Uterus (tissue), 4 donors: ENCODE data around the gene MAP7D1. TPM values are rescaled to one million over a fixed set of nuclear protein-coding genes. Genes with fewer than 3 reads are reported as not detected.
A peak's percentile ranks its signal among the peaks of the same experiment; 100 is the strongest.
"Not testable (repeated sequence)": the region's sequence is repeated elsewhere in the genome, so short reads cannot be mapped to it uniquely, and the experiment has no call there.

Source experiments
- DNase-seq, 2 donors: peaks; one replicate each; pipeline ENCODE4 v3.0.0-alpha.2; 2019 to 2020
- H3K27ac ChIP-seq, 2 donors: fragments of 200-600 bp; sonication (generic); 1 replicate in 1 of 2; 2 replicates in 1 of 2; pipeline ENCODE4 v1.5.1; 2016 to 2018
- H3K27me3 ChIP-seq, 2 donors: fragments of 200-600 bp; sonication (generic); one replicate each; pipeline ENCODE4 v1.5.1; 2018 to 2019; ENCODE audit warnings: control low read depth in 1 of 2
- H3K36me3 ChIP-seq, 2 donors: fragments of 200-600 bp; sonication (generic); one replicate each; pipeline ENCODE4 v1.5.1; 2019; ENCODE audit warnings: control low read depth in 1 of 2
- H3K4me1 ChIP-seq, 2 donors: fragments of 200-600 bp; sonication (generic); one replicate each; pipeline ENCODE4 v1.5.1; 2018 to 2019; ENCODE audit warnings: control low read depth in 1 of 2
- H3K4me3 ChIP-seq, 2 donors: fragments of 200-600 bp; sonication (generic); 1 replicate in 1 of 2; 2 replicates in 1 of 2; pipeline ENCODE4 v1.5.1; 2018 to 2019; ENCODE audit warnings: mild to moderate bottlenecking in 1 of 2
- H3K9me3 ChIP-seq, 2 donors: fragments of 200-600 bp; sonication (generic); one replicate each; pipeline ENCODE4 v1.5.1; 2019; ENCODE audit warnings: control low read depth in 1 of 2
- CTCF ChIP-seq, 4 experiments: fragments of 200-600 bp in 2 of 4; fragments of 450-650 bp in 2 of 4; sonication (generic) in 2 of 4; IDR thresholded peaks; one replicate each; pipeline ENCODE4 v1.5.1; 2016 to 2019; ENCODE audit warnings: antibody characterized with exemption in 4 of 4, mild to moderate bottlenecking in 2 of 4, moderate library complexity in 1 of 4
- POLR2A ChIP-seq, 2 donors: fragments of 450-650 bp; IDR thresholded peaks; one replicate each; pipeline ENCODE4 v1.6.1; 2016; ENCODE audit warnings: antibody characterized with exemption in 2 of 2, mild to moderate bottlenecking in 1 of 2, moderate library complexity in 1 of 2
- intact Hi-C: fragments of 100-400 bp; cut with DNase I; formaldehyde crosslinking; loops from one replicate; pipeline ENCODE4 v1.15.1; 2023; ENCODE audit warnings: low total_unique reads
- small RNA-seq: library from RNA; depleted of rRNA; stranded (forward); fragments of <200 nt; gene quantifications from one replicate; pipeline ENCODE3, GENCODE V24; 2016
- total RNA-seq, 4 donors: library from RNA; depleted of rRNA in 3 of 4; stranded (reverse); fragments of >200 nt in 3 of 4; gene quantifications; one replicate each; pipeline versions ENCODE4 v1.1.0 to v1.2.4, GENCODE V29; 2014 to 2023
- donor health status: DM: yes; HTN: yes; CAD: no.

The MAP7D1 gene
- total RNA-seq, 4 donors from 2014 or later, result 53.5 to 115 (median 77.3) TPM

GRCh38 chr1:36223996-36224536 lies 68.1 kb downstream of the MAP7D1 start, which contains the start of gene THRAP3:
Gene THRAP3, plus strand, starts transcription at chr1:36224443. Its CDS starts 58,121 bp downstream, at chr1:36282564.
- H3K4me1 ChIP-seq, result peaks cover 8 to 14% of the 10 kb centered on the region in 2 donors
- TF ChIP-seq CTCF (IDR thresholded peaks at IDR 0.05) (peak in 2 of 4 experiments; percentile 0 to 20), POLR2A (IDR thresholded peaks at IDR 0.05) (peak; percentile 90 to 98)
- H3K27ac ChIP-seq, result peak within 1 kb of the TSS; percentile 93 to 96
- intact Hi-C loops, result no loop called here
- H3K27me3 ChIP-seq, result no peaks in the 10 kb centered on the region
- peak; percentile 99 for DNase-seq
- peak within 1 kb of the TSS; percentile 55 to 98 for H3K4me3 ChIP-seq
- H3K36me3 ChIP-seq, result no peaks in the 10 kb centered on the region
- no peaks in the 10 kb centered on the region for H3K9me3 ChIP-seq

- TF ChIP-seq CTCF (IDR thresholded peaks at IDR 0.05) (peak in 3 of 4 experiments; percentile 26 to 40 (median 29)), POLR2A (IDR thresholded peaks at IDR 0.05) (no peak)
- no peaks in the 10 kb centered on the region for H3K27me3 ChIP-seq
- H3K9me3 ChIP-seq, result no peaks in the 10 kb centered on the region
- H3K4me3 ChIP-seq, result peak overlapping the region; percentile 55 to 98
- H3K4me1 ChIP-seq, result peaks cover 8 to 14% of the 10 kb centered on the region in 2 donors
- DNase-seq, result peak in 1 of 2 donors; percentile 76
- intact Hi-C loops, result no loop called here
- H3K36me3 ChIP-seq, result no peaks in the 10 kb centered on the region
- H3K27ac ChIP-seq, result peak overlapping the region; percentile 91 to 92
These were observed 68.8 kb downstream of the MAP7D1 start for GRCh38 chr1:36224537-36225282.

DNA sequence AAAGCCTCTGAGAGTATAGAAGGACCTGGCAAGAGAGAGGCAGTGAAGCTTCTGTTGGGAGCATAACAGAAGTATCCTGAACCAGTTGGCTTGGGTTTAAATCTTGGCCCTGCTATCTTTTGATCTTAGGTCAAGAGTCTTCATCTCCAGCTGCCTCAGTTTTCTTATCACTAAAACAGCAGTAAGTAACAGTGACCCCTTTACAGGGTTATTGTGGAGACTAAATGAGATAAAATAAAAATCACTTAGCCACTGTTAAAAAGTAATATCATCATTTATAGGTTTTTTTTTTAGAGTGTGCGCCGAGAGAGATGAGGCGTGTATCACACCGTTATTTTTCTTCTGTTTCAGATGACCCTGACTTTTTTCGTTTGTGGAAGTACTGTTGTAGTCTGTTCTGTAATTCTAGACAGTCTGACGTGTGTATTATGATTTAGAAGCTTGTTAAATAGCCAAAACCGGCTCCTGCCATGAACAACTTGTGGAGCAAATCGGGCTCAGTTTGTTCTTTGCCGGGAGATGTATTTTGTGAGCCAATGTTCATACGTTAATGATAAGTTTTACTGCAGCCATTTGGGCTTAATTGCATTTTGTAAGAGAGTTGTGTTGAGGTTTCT lies 69.4 kb downstream of the MAP7D1 start:
- DNase-seq, result no peak
- Histone ChIP-seq H3K36me3 (no peaks in the 10 kb centered on the region), H3K9me3 (no peaks in the 10 kb centered on the region), H3K4me1 (peaks cover 8 to 14% of the 10 kb centered on the region in 2 donors), H3K27ac (peak overlapping the region; percentile 91 to 92), H3K4me3 (peak overlapping the region; percentile 55 to 98), H3K27me3 (no peaks in the 10 kb centered on the region)
- intact Hi-C loops, result no loop called here
- TF ChIP-seq CTCF (IDR thresholded peaks at IDR 0.05), result no peak
- no peak for TF ChIP-seq POLR2A (IDR thresholded peaks at IDR 0.05)

DNA sequence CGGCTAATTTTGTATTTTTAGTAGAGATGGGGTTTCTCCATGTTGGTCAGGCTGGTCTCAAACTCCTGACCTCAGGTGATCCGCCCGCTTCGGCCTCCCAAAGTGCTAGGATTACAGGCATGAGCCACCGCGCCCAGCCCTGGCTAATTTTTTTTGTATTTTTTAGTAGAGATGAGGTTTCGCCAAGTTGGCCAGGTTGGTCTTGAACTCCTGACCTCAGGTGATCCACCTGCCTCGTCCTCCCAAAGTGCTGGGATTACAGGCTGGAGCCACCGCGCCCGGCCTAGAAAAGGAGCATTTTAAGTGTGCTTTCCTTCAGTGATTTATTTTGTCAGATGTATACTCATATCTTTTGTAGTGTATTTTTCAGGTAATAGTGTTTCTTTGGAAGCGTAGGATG lies 74.3 kb downstream of the MAP7D1 start:
- H3K9me3 ChIP-seq, H3K36me3 ChIP-seq, H3K27ac ChIP-seq, DNase-seq, H3K27me3 ChIP-seq, H3K4me3 ChIP-seq: not testable (repeated sequence)
- H3K4me1 ChIP-seq, result peaks cover 12 to 14% of the 10 kb centered on the region in 2 donors
- intact Hi-C loops, result loop anchor here (10.0 kb wide), 1 partner anchor 55 kb away; no protein-coding TSS in a partner anchor

Small RNA genes within 50 kb of the gene (small RNA-seq; reads per million reads assigned to genes)
- not detected for gene RN7SL131P

Other genes starting within 250 kb of the MAP7D1 start
- gene AGO3, start 225.1 kb upstream of the MAP7D1 start, total RNA-seq, result 10 to 100 TPM; 21.2 to 47.8 (median 36.0) TPM
- gene TEKT2, start 72.1 kb upstream of the MAP7D1 start, total RNA-seq, result 1 to 10 TPM in 2 of 4 donors, under 1 TPM in 1, not detected in 1; 0.77 to 7.5 (median 1.2) TPM
- gene ADPRS, start 67.3 kb upstream of the MAP7D1 start, total RNA-seq, result 10 to 100 TPM in 3 of 4 donors, 1 to 10 TPM in 1; 9.2 to 23.7 (median 17.2) TPM
- gene COL8A2, start 30.9 kb upstream of the MAP7D1 start, total RNA-seq, result 10 to 100 TPM in 1 of 4 donors, 1 to 10 TPM in 3; 1.2 to 16.6 (median 5.8) TPM
- 10 to 100 TPM; 10.6 to 70.6 (median 38.1) TPM for gene TRAPPC3, start 6.7 kb upstream of the MAP7D1 start, total RNA-seq
- 10 to 100 TPM; 21.3 to 99.1 (median 67.5) TPM for gene THRAP3, start 68.3 kb downstream of the MAP7D1 start, total RNA-seq
- gene SH3D21, start 150.2 kb downstream of the MAP7D1 start, total RNA-seq, result 10 to 100 TPM in 2 of 4 donors, not detected in 2; 11.3 to 11.8 TPM
- 100 to 1,000 TPM in 1 of 4 donors, 10 to 100 TPM in 3; 20.9 to 122 (median 62.4) TPM for gene EVA1B, start 167.5 kb downstream of the MAP7D1 start, total RNA-seq
- 10 to 100 TPM; 19.1 to 84.5 (median 44.0) TPM for gene STK40, start 229.8 kb downstream of the MAP7D1 start, total RNA-seq
- 10 to 100 TPM in 2 of 4 donors, 1 to 10 TPM in 2; 3.7 to 48.1 (median 15.1) TPM for gene LSM10, start 241.7 kb downstream of the MAP7D1 start, total RNA-seq